GM23338 (cell line): ENCODE results near the gene TMEM144. TPM values are rescaled to one million over a fixed set of nuclear protein-coding genes. Genes with fewer than 3 reads are reported as not detected.

Source experiments
- ATAC-seq: fragments of 200-7000 bp; cut with Tn5 transposase; 3 replicates; pipeline ENCODE4 v1.9.1; 2020
- DNase-seq: peaks from one replicate; pipeline ENCODE4 v3.0.0-alpha.2; 2015; ENCODE audit warnings: low spot score
- H2AFZ ChIP-seq: fragments of 200-600 bp; sonication (generic); 2 replicates; pipeline ENCODE4 v1.8.0; 2016; ENCODE audit warnings: antibody characterized with exemption, mild to moderate bottlenecking, moderate library complexity
- H3F3A ChIP-seq: fragments of 200-600 bp; sonication (generic); replicated peaks from 2 replicates; pipeline ENCODE4 v1.8.0; 2017; ENCODE audit warnings: antibody characterized with exemption, mixed run types, low read depth
- H3K27ac ChIP-seq: fragments of 200-600 bp; sonication (generic); 2 replicates; pipeline ENCODE4 v1.6.1; 2016; ENCODE audit warnings: low read depth
- H3K27me3 ChIP-seq: fragments of 200-600 bp; sonication (generic); 2 replicates; pipeline ENCODE4 v1.8.0; 2016; ENCODE audit warnings: mild to moderate bottlenecking, mixed run types, moderate library complexity; ENCODE audit not compliant: insufficient read depth
- H3K36me3 ChIP-seq: fragments of 200-600 bp; sonication (generic); 2 replicates; pipeline ENCODE4 v1.8.0; 2016; ENCODE audit warnings: mild to moderate bottlenecking; ENCODE audit not compliant: insufficient read depth
- H3K4me1 ChIP-seq: fragments of 200-600 bp; sonication (generic); 2 replicates; pipeline ENCODE4 v1.8.0; 2016; ENCODE audit warnings: mild to moderate bottlenecking, moderate library complexity; ENCODE audit not compliant: insufficient read depth
- H3K4me2 ChIP-seq: fragments of 200-600 bp; sonication (generic); 2 replicates; pipeline ENCODE4 v1.7.1; 2017; ENCODE audit warnings: mixed run types
- H3K4me3 ChIP-seq: fragments of 200-600 bp; sonication (generic); 2 replicates; pipeline ENCODE4 v1.6.1; 2016; ENCODE audit warnings: mixed run types
- H3K79me2 ChIP-seq: fragments of 200-600 bp; sonication (generic); replicated peaks from 2 replicates; pipeline ENCODE4 v1.8.0; 2017; ENCODE audit warnings: mild to moderate bottlenecking; ENCODE audit not compliant: insufficient read depth
- H3K9me2 ChIP-seq: fragments of 200-600 bp; sonication (generic); 2 replicates; pipeline ENCODE4 v1.8.0; 2017; ENCODE audit not compliant: insufficient read depth
- H4K20me1 ChIP-seq: fragments of 200-600 bp; sonication (generic); replicated peaks from 2 replicates; pipeline ENCODE4 v1.8.0; 2017; ENCODE audit warnings: mild to moderate bottlenecking; ENCODE audit not compliant: insufficient read depth
- H3K27ac Mint-ChIP-seq: 2 replicates; pipeline ENCODE4 v1.8.0; 2020; ENCODE audit warnings: inconsistent platforms, mild to moderate bottlenecking, moderate library complexity, mixed read lengths
- H3K27me3 Mint-ChIP-seq: 3 replicates; pipeline ENCODE4 v1.8.0; 2022; ENCODE audit warnings: low read depth, mild to moderate bottlenecking, moderate library complexity, mixed read lengths, inconsistent platforms; ENCODE audit not compliant: insufficient read depth, poor library complexity
- H3K36me3 Mint-ChIP-seq: 3 replicates; pipeline ENCODE4 v1.8.0; 2021; ENCODE audit warnings: low read depth, mild to moderate bottlenecking, inconsistent platforms, moderate library complexity, mixed read lengths
- H3K4me1 Mint-ChIP-seq: 3 replicates; pipeline ENCODE4 v1.8.0; 2020; ENCODE audit warnings: mild to moderate bottlenecking, inconsistent platforms, mixed read lengths
- H3K4me3 Mint-ChIP-seq: 3 replicates; pipeline ENCODE4 v1.8.0; 2021; ENCODE audit warnings: moderate library complexity, mild to moderate bottlenecking, inconsistent platforms, mixed read lengths
- H3K9me3 Mint-ChIP-seq: 3 replicates; pipeline ENCODE4 v1.8.0; 2020; ENCODE audit warnings: moderate library complexity, mild to moderate bottlenecking, inconsistent platforms, mixed read lengths
- CREB1 ChIP-seq: fragments of 250-450 bp; sonication (Bioruptor Pico); IDR thresholded peaks from 2 replicates; pipeline ENCODE4 v1.5.0; 2020; ENCODE audit warnings: low read depth, mild to moderate bottlenecking, moderate library complexity
- CTCF ChIP-seq, 2 experiments: fragments of 200-600 bp in 1 of 2; sonication (generic) in 1 of 2; conservative IDR thresholded peaks; 2 replicates each; pipeline versions ENCODE4 v1.5.1 to v1.6.1; 2016 to 2017; ENCODE audit warnings: antibody characterized with exemption in 2 of 2, low read depth in 2 of 2, mild to moderate bottlenecking in 2 of 2, moderate library complexity in 1 of 2
- STAT1 ChIP-seq: IDR thresholded peaks from one replicate; pipeline ENCODE4 v1.6.1; 2016; ENCODE audit warnings: antibody characterized with exemption; ENCODE audit not compliant: unreplicated experiment
- ZNF331 ChIP-seq: fragments of 250-450 bp; sonication (Bioruptor Pico); IDR thresholded peaks from 2 replicates; pipeline ENCODE4 v1.5.0; 2020; ENCODE audit warnings: low read depth, mild to moderate bottlenecking, moderate library complexity
- polyA plus RNA-seq: library from polyadenylated mRNA; unstranded; fragments of >200 nt; fragmentation: Nextera tagmentation; extraction: Ambion mirVana; gene quantifications from 2 replicates; pipeline ENCODE4 v1.2.1, GENCODE V29; 2016
- total RNA-seq: library from RNA; depleted of rRNA; stranded (reverse); fragments of >200 nt; shearing (Covaris generic); gene quantifications from 2 replicates; pipeline ENCODE4 v1.2.3, GENCODE V29; 2014
- TF ChIP-seq, protein P1 (sequence below): IDR thresholded peaks from one replicate; pipeline ENCODE4 v1.6.1; 2018; ENCODE audit warnings: antibody characterized with exemption; ENCODE audit not compliant: unreplicated experiment
- TF ChIP-seq, protein P2 (sequence below): fragments of 250-450 bp; sonication (Bioruptor Pico); IDR thresholded peaks from 2 replicates; pipeline ENCODE4 v1.5.0; 2020; ENCODE audit warnings: mild to moderate bottlenecking, moderate library complexity

Gene TMEM144
- total and polyA plus RNA-seq, 2 experiments from 2014 or later: 1.3 to 1.7 TPM

DNA sequence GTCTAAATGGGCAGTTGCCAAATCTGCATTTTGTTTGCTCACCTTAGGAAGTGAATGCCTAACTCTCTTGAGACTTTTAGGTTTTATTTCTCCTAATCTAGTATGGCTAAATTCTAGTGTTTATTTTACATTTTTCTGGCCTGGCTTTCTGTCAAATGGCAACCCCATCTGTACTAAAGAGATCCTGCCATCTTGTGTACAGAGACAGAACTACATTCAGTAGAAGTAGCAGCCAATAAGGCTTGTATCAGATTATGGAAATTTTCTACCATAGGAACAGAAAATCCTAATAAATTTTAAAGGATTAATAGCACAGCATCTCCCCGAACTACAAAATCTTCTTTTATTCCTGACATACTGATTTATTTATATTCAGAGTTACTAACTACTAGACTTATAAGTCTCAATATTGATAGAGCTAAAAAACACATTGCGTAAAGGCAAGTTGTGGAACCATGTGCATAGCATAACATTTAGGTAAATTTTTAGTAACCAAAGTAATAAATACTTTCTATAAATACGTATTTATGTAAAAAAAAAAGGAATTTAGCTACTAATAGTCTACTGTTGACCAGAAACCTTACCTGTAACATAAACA, 45.5 kb downstream of the TMEM144 start (continued):
- TF ChIP-seq CTCF (conservative IDR thresholded peaks at IDR 0.05; ENCODE audit: low read depth in 2 of 2): peak; percentile 75 to 83

GRCh38 chr4:158259955-158260575, 49.8 kb downstream of the TMEM144 start:
- Mint-ChIP-seq H3K27me3 (no peaks in the 10 kb centered on the region), H3K4me1 (peaks cover 49% of the 10 kb centered on the region), H3K27ac (no peak overlapping the region), H3K9me3 (no peaks in the 10 kb centered on the region), H3K4me3 (no peak overlapping the region), H3K36me3 (no peaks in the 10 kb centered on the region)
- no peaks in the 10 kb centered on the region for H4K20me1 ChIP-seq
- H3K79me2 ChIP-seq: no peaks in the 10 kb centered on the region
- TF ChIP-seq CREB1 (CRISPR knock-in tag) (no peak), CTCF (conservative IDR thresholded peaks at IDR 0.05; ENCODE audit: low read depth in 2 of 2) (peak in 1 of 2 experiments; percentile 70; a peak in 3 of 4 replicates), ZNF331 (no peak), STAT1 (no peak)
- TF ChIP-seq, protein P1, sequence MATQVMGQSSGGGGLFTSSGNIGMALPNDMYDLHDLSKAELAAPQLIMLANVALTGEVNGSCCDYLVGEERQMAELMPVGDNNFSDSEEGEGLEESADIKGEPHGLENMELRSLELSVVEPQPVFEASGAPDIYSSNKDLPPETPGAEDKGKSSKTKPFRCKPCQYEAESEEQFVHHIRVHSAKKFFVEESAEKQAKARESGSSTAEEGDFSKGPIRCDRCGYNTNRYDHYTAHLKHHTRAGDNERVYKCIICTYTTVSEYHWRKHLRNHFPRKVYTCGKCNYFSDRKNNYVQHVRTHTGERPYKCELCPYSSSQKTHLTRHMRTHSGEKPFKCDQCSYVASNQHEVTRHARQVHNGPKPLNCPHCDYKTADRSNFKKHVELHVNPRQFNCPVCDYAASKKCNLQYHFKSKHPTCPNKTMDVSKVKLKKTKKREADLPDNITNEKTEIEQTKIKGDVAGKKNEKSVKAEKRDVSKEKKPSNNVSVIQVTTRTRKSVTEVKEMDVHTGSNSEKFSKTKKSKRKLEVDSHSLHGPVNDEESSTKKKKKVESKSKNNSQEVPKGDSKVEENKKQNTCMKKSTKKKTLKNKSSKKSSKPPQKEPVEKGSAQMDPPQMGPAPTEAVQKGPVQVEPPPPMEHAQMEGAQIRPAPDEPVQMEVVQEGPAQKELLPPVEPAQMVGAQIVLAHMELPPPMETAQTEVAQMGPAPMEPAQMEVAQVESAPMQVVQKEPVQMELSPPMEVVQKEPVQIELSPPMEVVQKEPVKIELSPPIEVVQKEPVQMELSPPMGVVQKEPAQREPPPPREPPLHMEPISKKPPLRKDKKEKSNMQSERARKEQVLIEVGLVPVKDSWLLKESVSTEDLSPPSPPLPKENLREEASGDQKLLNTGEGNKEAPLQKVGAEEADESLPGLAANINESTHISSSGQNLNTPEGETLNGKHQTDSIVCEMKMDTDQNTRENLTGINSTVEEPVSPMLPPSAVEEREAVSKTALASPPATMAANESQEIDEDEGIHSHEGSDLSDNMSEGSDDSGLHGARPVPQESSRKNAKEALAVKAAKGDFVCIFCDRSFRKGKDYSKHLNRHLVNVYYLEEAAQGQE: no peak
- TF ChIP-seq, protein P2, sequence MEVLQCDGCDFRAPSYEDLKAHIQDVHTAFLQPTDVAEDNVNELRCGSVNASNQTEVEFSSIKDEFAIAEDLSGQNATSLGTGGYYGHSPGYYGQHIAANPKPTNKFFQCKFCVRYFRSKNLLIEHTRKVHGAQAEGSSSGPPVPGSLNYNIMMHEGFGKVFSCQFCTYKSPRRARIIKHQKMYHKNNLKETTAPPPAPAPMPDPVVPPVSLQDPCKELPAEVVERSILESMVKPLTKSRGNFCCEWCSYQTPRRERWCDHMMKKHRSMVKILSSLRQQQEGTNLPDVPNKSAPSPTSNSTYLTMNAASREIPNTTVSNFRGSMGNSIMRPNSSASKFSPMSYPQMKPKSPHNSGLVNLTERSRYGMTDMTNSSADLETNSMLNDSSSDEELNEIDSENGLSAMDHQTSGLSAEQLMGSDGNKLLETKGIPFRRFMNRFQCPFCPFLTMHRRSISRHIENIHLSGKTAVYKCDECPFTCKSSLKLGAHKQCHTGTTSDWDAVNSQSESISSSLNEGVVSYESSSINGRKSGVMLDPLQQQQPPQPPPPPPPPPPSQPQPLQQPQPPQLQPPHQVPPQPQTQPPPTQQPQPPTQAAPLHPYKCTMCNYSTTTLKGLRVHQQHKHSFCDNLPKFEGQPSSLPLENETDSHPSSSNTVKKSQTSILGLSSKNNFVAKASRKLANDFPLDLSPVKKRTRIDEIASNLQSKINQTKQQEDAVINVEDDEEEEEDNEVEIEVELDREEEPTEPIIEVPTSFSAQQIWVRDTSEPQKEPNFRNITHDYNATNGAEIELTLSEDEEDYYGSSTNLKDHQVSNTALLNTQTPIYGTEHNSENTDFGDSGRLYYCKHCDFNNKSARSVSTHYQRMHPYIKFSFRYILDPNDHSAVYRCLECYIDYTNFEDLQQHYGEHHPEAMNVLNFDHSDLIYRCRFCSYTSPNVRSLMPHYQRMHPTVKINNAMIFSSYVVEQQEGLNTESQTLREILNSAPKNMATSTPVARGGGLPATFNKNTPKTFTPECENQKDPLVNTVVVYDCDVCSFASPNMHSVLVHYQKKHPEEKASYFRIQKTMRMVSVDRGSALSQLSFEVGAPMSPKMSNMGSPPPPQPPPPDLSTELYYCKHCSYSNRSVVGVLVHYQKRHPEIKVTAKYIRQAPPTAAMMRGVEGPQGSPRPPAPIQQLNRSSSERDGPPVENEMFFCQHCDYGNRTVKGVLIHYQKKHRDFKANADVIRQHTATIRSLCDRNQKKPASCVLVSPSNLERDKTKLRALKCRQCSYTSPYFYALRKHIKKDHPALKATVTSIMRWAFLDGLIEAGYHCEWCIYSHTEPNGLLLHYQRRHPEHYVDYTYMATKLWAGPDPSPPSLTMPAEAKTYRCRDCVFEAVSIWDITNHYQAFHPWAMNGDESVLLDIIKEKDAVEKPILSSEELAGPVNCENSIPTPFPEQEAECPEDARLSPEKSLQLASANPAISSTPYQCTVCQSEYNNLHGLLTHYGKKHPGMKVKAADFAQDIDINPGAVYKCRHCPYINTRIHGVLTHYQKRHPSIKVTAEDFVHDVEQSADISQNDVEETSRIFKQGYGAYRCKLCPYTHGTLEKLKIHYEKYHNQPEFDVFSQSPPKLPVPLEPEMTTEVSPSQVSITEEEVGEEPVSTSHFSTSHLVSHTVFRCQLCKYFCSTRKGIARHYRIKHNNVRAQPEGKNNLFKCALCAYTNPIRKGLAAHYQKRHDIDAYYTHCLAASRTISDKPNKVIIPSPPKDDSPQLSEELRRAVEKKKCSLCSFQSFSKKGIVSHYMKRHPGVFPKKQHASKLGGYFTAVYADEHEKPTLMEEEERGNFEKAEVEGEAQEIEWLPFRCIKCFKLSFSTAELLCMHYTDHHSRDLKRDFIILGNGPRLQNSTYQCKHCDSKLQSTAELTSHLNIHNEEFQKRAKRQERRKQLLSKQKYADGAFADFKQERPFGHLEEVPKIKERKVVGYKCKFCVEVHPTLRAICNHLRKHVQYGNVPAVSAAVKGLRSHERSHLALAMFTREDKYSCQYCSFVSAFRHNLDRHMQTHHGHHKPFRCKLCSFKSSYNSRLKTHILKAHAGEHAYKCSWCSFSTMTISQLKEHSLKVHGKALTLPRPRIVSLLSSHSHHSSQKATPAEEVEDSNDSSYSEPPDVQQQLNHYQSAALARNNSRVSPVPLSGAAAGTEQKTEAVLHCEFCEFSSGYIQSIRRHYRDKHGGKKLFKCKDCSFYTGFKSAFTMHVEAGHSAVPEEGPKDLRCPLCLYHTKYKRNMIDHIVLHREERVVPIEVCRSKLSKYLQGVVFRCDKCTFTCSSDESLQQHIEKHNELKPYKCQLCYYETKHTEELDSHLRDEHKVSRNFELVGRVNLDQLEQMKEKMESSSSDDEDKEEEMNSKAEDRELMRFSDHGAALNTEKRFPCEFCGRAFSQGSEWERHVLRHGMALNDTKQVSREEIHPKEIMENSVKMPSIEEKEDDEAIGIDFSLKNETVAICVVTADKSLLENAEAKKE (CRISPR knock-in tag): no peak
- H2AFZ ChIP-seq: no peak overlapping the region
- DNase-seq (peak; percentile 67), ATAC-seq (peak; percentile 58)
- peaks cover 32% of the 10 kb centered on the region for H3K4me1 ChIP-seq
- H3K36me3 ChIP-seq: no peaks in the 10 kb centered on the region
- H3K27ac ChIP-seq: no peak overlapping the region
- H3F3A ChIP-seq: no peaks in the 10 kb centered on the region
- H3K27me3 ChIP-seq: no peaks in the 10 kb centered on the region
- H3K4me2 ChIP-seq: no peak overlapping the region
- no peaks in the 10 kb centered on the region for H3K9me2 ChIP-seq
- H3K4me3 ChIP-seq: no peak overlapping the region
